IMR-90 (cell line): Measurements from ENCODE around the gene C5AR2. TPM values are rescaled to one million over a fixed set of nuclear protein-coding genes. Genes with fewer than 3 reads are reported as not detected.
A peak's percentile ranks its signal among the peaks of the same experiment; 100 is the strongest.

Experiments used
- ATAC-seq: fragments of 200-7000 bp; cut with Tn5 transposase; 2 replicates; pipeline ENCODE4 v1.9.1; 2020; ENCODE audit warnings: low read depth, mild to moderate bottlenecking, moderate library complexity
- BruUV-seq: library from RNA; stranded (reverse); fragments of 400-500 nt; replicated peaks from 2 replicates; lab custom pipeline; 2021; lab: Mats Ljungman, UMichigan
- CTCF ChIA-PET: fragments of 300-600 bp; formaldehyde crosslinking; extraction: SDS; loops from one replicate; lab custom pipeline; 2021; ENCODE audit warnings: antibody characterized with exemption; lab: Yijun Ruan, JAX
- POLR2A ChIA-PET: fragments of 300-600 bp; sonication (Branson Sonifier 250); formaldehyde crosslinking; loops from one replicate; lab custom pipeline; 2022; ENCODE audit warnings: antibody characterized with exemption; ENCODE audit not compliant: unreplicated experiment; lab: Charles Lee
- DNase-seq: peaks from one replicate; pipeline ENCODE4 v3.0.0; 2013
- H2AFZ ChIP-seq: replicated peaks from 2 replicates; pipeline ENCODE3; 2013; ENCODE audit warnings: low read length, mild to moderate bottlenecking; ENCODE audit not compliant: poor library complexity
- H2AK5ac ChIP-seq: 2 replicates; pipeline ENCODE4 v1.6.1; 2013; ENCODE audit warnings: low read depth, low read length, inconsistent platforms
- H2AK9ac ChIP-seq: replicated peaks from 2 replicates; pipeline ENCODE3; 2013; ENCODE audit warnings: mild to moderate bottlenecking, low read depth, low read length, moderate library complexity; ENCODE audit not compliant: poor library complexity
- H2BK120ac ChIP-seq: 2 replicates; pipeline ENCODE4 v1.6.1; 2013; ENCODE audit warnings: low read depth, low read length, inconsistent platforms
- H2BK15ac ChIP-seq: 3 replicates; pipeline ENCODE4 v1.6.1; 2013; ENCODE audit warnings: low read depth, low read length, inconsistent platforms
- H2BK20ac ChIP-seq: 2 replicates; pipeline ENCODE4 v1.6.1; 2013; ENCODE audit warnings: low read depth, mild to moderate bottlenecking, inconsistent platforms, low read length, moderate library complexity
- H2BK5ac ChIP-seq: 2 replicates; pipeline ENCODE4 v1.6.1; 2013; ENCODE audit warnings: mild to moderate bottlenecking, low read depth, low read length, inconsistent platforms; ENCODE audit not compliant: poor library complexity, severe bottlenecking
- H3K14ac ChIP-seq: replicated peaks from 2 replicates; pipeline ENCODE4 v1.6.1; 2013; ENCODE audit warnings: low read depth, low read length, inconsistent platforms
- H3K18ac ChIP-seq: 2 replicates; pipeline ENCODE4 v1.6.1; 2013; ENCODE audit warnings: low read depth, low read length, control low read depth
- H3K23ac ChIP-seq: 2 replicates; pipeline ENCODE4 v1.6.1; 2013; ENCODE audit warnings: low read depth, low read length, inconsistent platforms
- H3K27ac ChIP-seq: 2 replicates; pipeline ENCODE4 v1.5.1; 2013; ENCODE audit warnings: mild to moderate bottlenecking, control low read depth, low read length; ENCODE audit not compliant: insufficient read depth
- H3K27me3 ChIP-seq: 2 replicates; pipeline ENCODE4 v1.6.1; 2013; ENCODE audit warnings: low read length; ENCODE audit not compliant: control insufficient read depth, insufficient read depth
- H3K36me3 ChIP-seq: 2 replicates; pipeline ENCODE4 v1.6.1; 2013; ENCODE audit warnings: low read length, mixed read lengths; ENCODE audit not compliant: control insufficient read depth, insufficient read depth
- H3K4ac ChIP-seq: 2 replicates; pipeline ENCODE4 v1.6.1; 2013; ENCODE audit warnings: low read depth, low read length, inconsistent platforms
- H3K4me1 ChIP-seq: 2 replicates; pipeline ENCODE4 v1.6.1; 2013; ENCODE audit warnings: low read length, mixed read lengths; ENCODE audit not compliant: control insufficient read depth, insufficient read depth
- H3K4me2 ChIP-seq: 2 replicates; pipeline ENCODE4 v1.6.1; 2013; ENCODE audit warnings: low read depth, mild to moderate bottlenecking, control low read depth, low read length, moderate library complexity
- H3K4me3 ChIP-seq: 2 replicates; pipeline ENCODE4 v1.5.1; 2013; ENCODE audit warnings: low read depth, mild to moderate bottlenecking, control low read depth, low read length, moderate library complexity; ENCODE audit not compliant: insufficient read depth
- H3K56ac ChIP-seq: 2 replicates; pipeline ENCODE4 v1.6.1; 2013; ENCODE audit warnings: low read length, inconsistent platforms; ENCODE audit not compliant: insufficient read depth; ENCODE audit errors: extremely low read depth
- H3K79me1 ChIP-seq, 2 experiments: 2 replicates each; pipeline ENCODE4 v1.6.1; 2013; ENCODE audit warnings: low read length in 2 of 2, inconsistent platforms in 1 of 2, low read depth in 1 of 2
- H3K9ac ChIP-seq: 2 replicates; pipeline ENCODE4 v1.6.1; 2013; ENCODE audit warnings: low read depth, low read length, control low read depth
- H3K9me1 ChIP-seq: 2 replicates; pipeline ENCODE4 v1.6.1; 2013; ENCODE audit warnings: low read length, inconsistent platforms; ENCODE audit not compliant: insufficient read depth
- H3K9me3 ChIP-seq: 2 replicates; pipeline ENCODE4 v1.6.1; 2013; ENCODE audit warnings: low read length; ENCODE audit not compliant: control insufficient read depth, insufficient read depth
- H4K20me1 ChIP-seq: 2 replicates; pipeline ENCODE4 v1.6.1; 2013; ENCODE audit warnings: low read length, inconsistent platforms; ENCODE audit not compliant: insufficient read depth
- H4K5ac ChIP-seq: 2 replicates; pipeline ENCODE4 v1.6.1; 2013; ENCODE audit warnings: mild to moderate bottlenecking, low read depth, low read length, control low read depth
- H4K8ac ChIP-seq, 2 experiments: 2 replicates each; pipeline ENCODE4 v1.6.1; 2013; ENCODE audit warnings: low read depth in 2 of 2, low read length in 2 of 2, control low read depth in 1 of 2, inconsistent platforms in 1 of 2
- H4K91ac ChIP-seq: 2 replicates; pipeline ENCODE4 v1.6.1; 2013; ENCODE audit warnings: low read depth, low read length, inconsistent platforms; ENCODE audit not compliant: insufficient read depth
- BHLHE40 ChIP-seq: fragments of 150-350 bp; IDR thresholded peaks from 2 replicates; pipeline ENCODE4 v1.6.1; 2016; ENCODE audit warnings: mild to moderate bottlenecking, low read depth, low read length
- CEBPB ChIP-seq: IDR thresholded peaks from 2 replicates; pipeline ENCODE4 v1.6.1; 2012; ENCODE audit warnings: low read depth, low read length, improper control_type of control experiment
- POLR2A ChIP-seq: IDR thresholded peaks from 2 replicates; pipeline ENCODE4 v1.6.1; 2012; ENCODE audit warnings: mild to moderate bottlenecking, low read depth, low read length
- RAD21 ChIP-seq: IDR thresholded peaks from 2 replicates; pipeline ENCODE4 v1.6.1; 2012; ENCODE audit warnings: low read length, improper control_type of control experiment
- RCOR1 ChIP-seq: IDR thresholded peaks from 2 replicates; pipeline ENCODE4 v1.6.1; 2012; ENCODE audit warnings: mild to moderate bottlenecking, low read length, improper control_type of control experiment; ENCODE audit not compliant: insufficient replicate concordance
- RFX5 ChIP-seq: IDR thresholded peaks from 2 replicates; pipeline ENCODE4 v1.8.0; 2012; ENCODE audit warnings: low read depth, mild to moderate bottlenecking, low read length, moderate library complexity
- SMC3 ChIP-seq: fragments of 150-350 bp; IDR thresholded peaks from 2 replicates; pipeline ENCODE4 v1.6.1; 2016; ENCODE audit warnings: low read depth, mild to moderate bottlenecking, antibody characterized with exemption, low read length, moderate library complexity
- WGBS, 2 experiments: methylation state at CpG; one replicate each; pipeline versions ENCODE4 v1.1.5 to v1.1.7; 2013; ENCODE audit warnings: missing lambda C conversion rate in 2 of 2; ENCODE audit not compliant: insufficient read length in 1 of 2; ENCODE audit errors: extremely low coverage in 2 of 2; 5-methylcytosine and 5-hydroxymethylcytosine counted together
- dilution Hi-C: fragments of 300-500 bp; cut with HindIII; formaldehyde crosslinking; loops from one replicate; pipeline ENCODE4 v1.14.3; 2018; ENCODE audit warnings: low sequenced_read_pairs; ENCODE audit not compliant: unreplicated experiment
- in situ Hi-C: fragments of 300-500 bp; cut with MboI; formaldehyde crosslinking; loops from 3 replicates; pipeline ENCODE4 v1.14.3; 2019; ENCODE audit warnings: low sequenced_read_pairs, inconsistent platforms, mixed read lengths
- intact Hi-C: fragments of 100-400 bp; cut with micrococcal nuclease; formaldehyde crosslinking; loops from 2 replicates; pipeline ENCODE4 v1.10.0; 2022
- polyA plus RNA-seq, 3 experiments: library from polyadenylated mRNA; depleted of rRNA; stranded (reverse); fragments of >200 nt; gene quantifications; 2 replicates each; pipeline ENCODE4 v1.2.3, GENCODE V29; 2012; ENCODE audit warnings: low replicate concordance in 1 of 3
- total RNA-seq: library from RNA; depleted of rRNA; stranded (reverse); fragments of >200 nt; gene quantifications from 2 replicates; pipeline ENCODE4 v1.2.3, GENCODE V29; 2012
- TF ChIP-seq, protein P1 (sequence below): fragments of 150-350 bp; IDR thresholded peaks from 2 replicates; pipeline ENCODE4 v1.6.1; 2017; ENCODE audit warnings: mild to moderate bottlenecking, antibody characterized with exemption, low read length, low read depth

Gene C5AR2
- total and polyA plus RNA-seq, 2 of the 4 experiments (the other 2 are of a cell fraction) = not detected

- Histone ChIP-seq H3K4me3 (no peak overlapping the region), H3K4me2 (no peak overlapping the region), H2BK15ac (no peak overlapping the region), H2BK5ac (no peak overlapping the region), H3K9me1 (no peaks in the 10 kb centered on the region), H3K79me1 (peaks cover 0 to 2% of the 10 kb centered on the region in 2 experiments; a peak in 1 of 4 replicates), H3K18ac (no peak overlapping the region), H4K91ac (no peak overlapping the region), H4K20me1 (0 out of 2 replicates have a peak, but pooled peaks cover 7% of the 10 kb centered on the region), H2BK120ac (no peak overlapping the region), H3K27me3 (no peaks in the 10 kb centered on the region), H3K9ac (no peak overlapping the region), H3K27ac (no peak overlapping the region), H3K9me3 (no peaks in the 10 kb centered on the region), H3K4me1 (no peaks in the 10 kb centered on the region), H3K36me3 (peaks cover 81% of the 10 kb centered on the region), H2AK9ac (no peak overlapping the region), H3K56ac (no peak overlapping the region), H4K5ac (no peak overlapping the region), H2AFZ (peak overlapping the region; percentile 7), H2AK5ac (no peak overlapping the region), H3K23ac (no peak overlapping the region), H2BK20ac (no peak overlapping the region), H3K4ac (no peak overlapping the region), H4K8ac (no peak overlapping the region), H3K14ac (no peak overlapping the region)
- TF ChIP-seq RAD21 = no peak
- no peak for TF ChIP-seq RCOR1
- TF ChIP-seq SMC3 = no peak
- no peak for TF ChIP-seq POLR2A
- no peak for TF ChIP-seq CEBPB
- TF ChIP-seq, protein P1, sequence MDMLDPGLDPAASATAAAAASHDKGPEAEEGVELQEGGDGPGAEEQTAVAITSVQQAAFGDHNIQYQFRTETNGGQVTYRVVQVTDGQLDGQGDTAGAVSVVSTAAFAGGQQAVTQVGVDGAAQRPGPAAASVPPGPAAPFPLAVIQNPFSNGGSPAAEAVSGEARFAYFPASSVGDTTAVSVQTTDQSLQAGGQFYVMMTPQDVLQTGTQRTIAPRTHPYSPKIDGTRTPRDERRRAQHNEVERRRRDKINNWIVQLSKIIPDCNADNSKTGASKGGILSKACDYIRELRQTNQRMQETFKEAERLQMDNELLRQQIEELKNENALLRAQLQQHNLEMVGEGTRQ = no peak
- no peak for TF ChIP-seq RFX5
- no peak for TF ChIP-seq BHLHE40
- intact Hi-C loops (no loop called here), in situ Hi-C loops (no loop called here), dilution Hi-C loops (no loop called here)
- WGBS, 2 experiments = 90% methylated on average over 2 of the region's 12 CpGs; no CpG with 5 or more reads in 1 of the 2 experiments
- ATAC-seq (no peak), DNase-seq (no peak)
- BruUV-seq = no TSS peak
- ChIA-PET CTCF (no interaction called here), POLR2A (no interaction called here)
Measured at GRCh38 chr19:47377801-47378200, 45.8 kb downstream of the C5AR2 start.
